GM23338 (cell line): ENCODE results near the gene TAOK1. TPM values are rescaled to one million over a fixed set of nuclear protein-coding genes. Genes with fewer than 3 reads are reported as not detected.

ENCODE experiments used
- ATAC-seq: fragments of 200-7000 bp; cut with Tn5 transposase; 3 replicates; pipeline ENCODE4 v1.9.1; 2020
- DNase-seq: peaks from one replicate; pipeline ENCODE4 v3.0.0-alpha.2; 2015; ENCODE audit warnings: low spot score
- H2AFZ ChIP-seq: fragments of 200-600 bp; sonication (generic); 2 replicates; pipeline ENCODE4 v1.8.0; 2016; ENCODE audit warnings: antibody characterized with exemption, mild to moderate bottlenecking, moderate library complexity
- H3F3A ChIP-seq: fragments of 200-600 bp; sonication (generic); replicated peaks from 2 replicates; pipeline ENCODE4 v1.8.0; 2017; ENCODE audit warnings: antibody characterized with exemption, mixed run types, low read depth
- H3K27ac ChIP-seq: fragments of 200-600 bp; sonication (generic); 2 replicates; pipeline ENCODE4 v1.6.1; 2016; ENCODE audit warnings: low read depth
- H3K27me3 ChIP-seq: fragments of 200-600 bp; sonication (generic); 2 replicates; pipeline ENCODE4 v1.8.0; 2016; ENCODE audit warnings: mild to moderate bottlenecking, mixed run types, moderate library complexity; ENCODE audit not compliant: insufficient read depth
- H3K36me3 ChIP-seq: fragments of 200-600 bp; sonication (generic); 2 replicates; pipeline ENCODE4 v1.8.0; 2016; ENCODE audit warnings: mild to moderate bottlenecking; ENCODE audit not compliant: insufficient read depth
- H3K4me1 ChIP-seq: fragments of 200-600 bp; sonication (generic); 2 replicates; pipeline ENCODE4 v1.8.0; 2016; ENCODE audit warnings: mild to moderate bottlenecking, moderate library complexity; ENCODE audit not compliant: insufficient read depth
- H3K4me2 ChIP-seq: fragments of 200-600 bp; sonication (generic); 2 replicates; pipeline ENCODE4 v1.7.1; 2017; ENCODE audit warnings: mixed run types
- H3K4me3 ChIP-seq: fragments of 200-600 bp; sonication (generic); 2 replicates; pipeline ENCODE4 v1.6.1; 2016; ENCODE audit warnings: mixed run types
- H3K79me2 ChIP-seq: fragments of 200-600 bp; sonication (generic); replicated peaks from 2 replicates; pipeline ENCODE4 v1.8.0; 2017; ENCODE audit warnings: mild to moderate bottlenecking; ENCODE audit not compliant: insufficient read depth
- H3K9me2 ChIP-seq: fragments of 200-600 bp; sonication (generic); 2 replicates; pipeline ENCODE4 v1.8.0; 2017; ENCODE audit not compliant: insufficient read depth
- H4K20me1 ChIP-seq: fragments of 200-600 bp; sonication (generic); replicated peaks from 2 replicates; pipeline ENCODE4 v1.8.0; 2017; ENCODE audit warnings: mild to moderate bottlenecking; ENCODE audit not compliant: insufficient read depth
- H3K27ac Mint-ChIP-seq: 2 replicates; pipeline ENCODE4 v1.8.0; 2020; ENCODE audit warnings: inconsistent platforms, mild to moderate bottlenecking, moderate library complexity, mixed read lengths
- H3K27me3 Mint-ChIP-seq: 3 replicates; pipeline ENCODE4 v1.8.0; 2022; ENCODE audit warnings: low read depth, mild to moderate bottlenecking, moderate library complexity, mixed read lengths, inconsistent platforms; ENCODE audit not compliant: insufficient read depth, poor library complexity
- H3K36me3 Mint-ChIP-seq: 3 replicates; pipeline ENCODE4 v1.8.0; 2021; ENCODE audit warnings: low read depth, mild to moderate bottlenecking, inconsistent platforms, moderate library complexity, mixed read lengths
- H3K4me1 Mint-ChIP-seq: 3 replicates; pipeline ENCODE4 v1.8.0; 2020; ENCODE audit warnings: mild to moderate bottlenecking, inconsistent platforms, mixed read lengths
- H3K4me3 Mint-ChIP-seq: 3 replicates; pipeline ENCODE4 v1.8.0; 2021; ENCODE audit warnings: moderate library complexity, mild to moderate bottlenecking, inconsistent platforms, mixed read lengths
- H3K9me3 Mint-ChIP-seq: 3 replicates; pipeline ENCODE4 v1.8.0; 2020; ENCODE audit warnings: moderate library complexity, mild to moderate bottlenecking, inconsistent platforms, mixed read lengths
- CREB1 ChIP-seq: fragments of 250-450 bp; sonication (Bioruptor Pico); IDR thresholded peaks from 2 replicates; pipeline ENCODE4 v1.5.0; 2020; ENCODE audit warnings: low read depth, mild to moderate bottlenecking, moderate library complexity
- CTCF ChIP-seq, 2 experiments: fragments of 200-600 bp in 1 of 2; sonication (generic) in 1 of 2; conservative IDR thresholded peaks; 2 replicates each; pipeline versions ENCODE4 v1.5.1 to v1.6.1; 2016 to 2017; ENCODE audit warnings: antibody characterized with exemption in 2 of 2, low read depth in 2 of 2, mild to moderate bottlenecking in 2 of 2, moderate library complexity in 1 of 2
- ETS1 ChIP-seq: IDR thresholded peaks from 2 replicates; pipeline ENCODE4 v1.6.1; 2016; ENCODE audit warnings: antibody characterized with exemption
- EZH2 ChIP-seq: fragments of 200-600 bp; sonication (generic); IDR thresholded peaks from one replicate; pipeline ENCODE4 v1.8.0; 2017; ENCODE audit warnings: antibody characterized with exemption, mild to moderate bottlenecking, low read depth; ENCODE audit not compliant: unreplicated experiment
- EZH2phosphoT487 ChIP-seq: fragments of 200-600 bp; sonication (generic); IDR thresholded peaks from one replicate; pipeline ENCODE4 v1.8.1; 2018; ENCODE audit warnings: antibody characterized with exemption; ENCODE audit not compliant: unreplicated experiment
- JUNB ChIP-seq: IDR thresholded peaks from one replicate; pipeline ENCODE4 v1.6.1; 2016; ENCODE audit warnings: antibody characterized with exemption; ENCODE audit not compliant: unreplicated experiment
- NANOG ChIP-seq: IDR thresholded peaks from 2 replicates; pipeline ENCODE4 v1.6.1; 2016; ENCODE audit warnings: antibody characterized with exemption, borderline replicate concordance
- POLR2AphosphoS5 ChIP-seq: IDR thresholded peaks from 2 replicates; pipeline ENCODE4 v1.6.1; 2016; ENCODE audit warnings: antibody characterized with exemption, low read depth
- REST ChIP-seq: IDR thresholded peaks from one replicate; pipeline ENCODE4 v1.6.1; 2018; ENCODE audit warnings: antibody characterized with exemption; ENCODE audit not compliant: unreplicated experiment
- STAT1 ChIP-seq: IDR thresholded peaks from one replicate; pipeline ENCODE4 v1.6.1; 2016; ENCODE audit warnings: antibody characterized with exemption; ENCODE audit not compliant: unreplicated experiment
- ZNF114 ChIP-seq: fragments of 250-450 bp; sonication (Bioruptor Pico); IDR thresholded peaks from 2 replicates; pipeline ENCODE4 v1.5.0; 2020; ENCODE audit warnings: mild to moderate bottlenecking, moderate library complexity
- ZNF331 ChIP-seq: fragments of 250-450 bp; sonication (Bioruptor Pico); IDR thresholded peaks from 2 replicates; pipeline ENCODE4 v1.5.0; 2020; ENCODE audit warnings: low read depth, mild to moderate bottlenecking, moderate library complexity
- ZNF462 ChIP-seq: fragments of 250-450 bp; sonication (Bioruptor Pico); IDR thresholded peaks from 2 replicates; pipeline ENCODE4 v1.5.0; 2020; ENCODE audit warnings: mild to moderate bottlenecking, moderate library complexity
- polyA plus RNA-seq: library from polyadenylated mRNA; unstranded; fragments of >200 nt; fragmentation: Nextera tagmentation; extraction: Ambion mirVana; gene quantifications from 2 replicates; pipeline ENCODE4 v1.2.1, GENCODE V29; 2016
- total RNA-seq: library from RNA; depleted of rRNA; stranded (reverse); fragments of >200 nt; shearing (Covaris generic); gene quantifications from 2 replicates; pipeline ENCODE4 v1.2.3, GENCODE V29; 2014

Gene TAOK1
- total and polyA plus RNA-seq, 2 experiments from 2014 or later = 19.4 to 69.8 TPM

- Mint-ChIP-seq H3K36me3 (peaks cover 16% of the 10 kb centered on the region), H3K27me3 (peaks cover 19% of the 10 kb centered on the region), H3K9me3 (no peaks in the 10 kb centered on the region), H3K27ac (no peak overlapping the region), H3K4me1 (peaks cover 13% of the 10 kb centered on the region; the same call in 2 of the 3 replicates), H3K4me3 (no peak overlapping the region)
- no peak overlapping the region for H3K27ac ChIP-seq
- no peak for TF ChIP-seq REST
- no peak for TF ChIP-seq ZNF331
- TF ChIP-seq EZH2 = no peak
- TF ChIP-seq CREB1 = no peak
- no peak for TF ChIP-seq STAT1
- no peak for TF ChIP-seq POLR2AphosphoS5
- no peak for TF ChIP-seq ZNF114
- no peak for TF ChIP-seq CTCF (conservative IDR thresholded peaks at IDR 0.05; ENCODE audit: low read depth in 2 of 2)
- TF ChIP-seq JUNB = no peak
- TF ChIP-seq ETS1 = no peak
- TF ChIP-seq EZH2phosphoT487 = no peak
- TF ChIP-seq ZNF462 (CRISPR knock-in tag) = no peak
- no peak for TF ChIP-seq NANOG
- no peaks in the 10 kb centered on the region for H3K9me2 ChIP-seq
- no peaks in the 10 kb centered on the region for H3K79me2 ChIP-seq
- peaks cover 18% of the 10 kb centered on the region; the same call in 1 of the 2 replicates for H3K27me3 ChIP-seq
- ATAC-seq (no peak), DNase-seq (no peak)
- no peaks in the 10 kb centered on the region; the same call in 1 of the 2 replicates for H4K20me1 ChIP-seq
- H3K4me1 ChIP-seq = peaks cover 3% of the 10 kb centered on the region; the same call in 1 of the 2 replicates
- no peak overlapping the region for H3K4me2 ChIP-seq
- no peak overlapping the region for H3K4me3 ChIP-seq
- no peak overlapping the region for H2AFZ ChIP-seq
- peaks cover 13% of the 10 kb centered on the region for H3F3A ChIP-seq
- H3K36me3 ChIP-seq = no peaks in the 10 kb centered on the region; the same call in 1 of the 2 replicates
Measured at GRCh38 chr17:29573871-29574731, 183.9 kb downstream of the TAOK1 start.
